Measurements from ENCODE around the gene IGSF22. TPM values are rescaled to one million over a fixed set of nuclear protein-coding genes. Genes with fewer than 3 reads are reported as not detected.
"Not testable (repeated sequence)": the region's sequence is repeated elsewhere in the genome, so short reads cannot be mapped to it uniquely, and the experiment has no call there.

The IGSF22 gene
- total RNA-seq, 1 experiment from 2014 or later: not detected

DNA sequence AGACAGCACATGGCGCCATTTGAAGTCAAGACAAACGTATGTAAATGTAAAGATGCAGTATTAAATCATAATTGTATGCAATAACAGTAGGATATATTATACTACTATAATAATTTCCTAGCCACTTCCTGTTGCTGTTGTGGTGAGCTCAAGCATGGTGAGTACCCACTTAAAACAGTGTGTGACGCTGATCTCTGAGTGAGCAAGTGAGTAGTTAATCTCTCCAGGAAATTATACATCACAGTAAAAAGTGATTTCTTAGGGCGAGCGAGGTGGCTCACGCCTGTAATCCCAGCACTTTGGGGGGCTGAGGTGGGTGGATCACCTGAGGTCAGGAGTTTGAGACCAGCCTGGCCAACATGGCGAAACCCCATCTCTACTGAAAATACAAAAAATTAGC, 53.8 kb downstream of the IGSF22 start:
- H3K9me2 ChIP-seq (ENCODE audit: insufficient read depth); H2AFZ ChIP-seq (ENCODE audit: low read depth, low read length, poor library complexity, severe bottlenecking); H3K4me3 ChIP-seq (replicated peaks in 1 of 2; ENCODE audit: low read depth in 1 of 2, low read length in 2 of 2); DNase-seq (ENCODE audit: low read depth, low spot score); H3K79me2 ChIP-seq (ENCODE audit: insufficient read depth, low read length); H3K27me3 ChIP-seq (ENCODE audit: insufficient read depth, low read length); H3K4me2 ChIP-seq (ENCODE audit: low read length); BruUV-seq (replicated peaks); intact Hi-C loops (cut with micrococcal nuclease); H3K27ac ChIP-seq (ENCODE audit: low read depth, low read length); POLR2A ChIA-PET; H3K36me3 ChIP-seq (ENCODE audit: control insufficient read depth in 1 of 2, insufficient read depth in 2 of 2, low read length in 2 of 2); H3K9ac ChIP-seq (ENCODE audit: low read length); ATAC-seq; RAD21 ChIA-PET (ENCODE audit: low non-redundant PET in 1 of 2, low total read pairs in 2 of 2, uncharacterized antibody in 2 of 2, unreplicated experiment in 2 of 2); CTCF ChIA-PET; H4K20me1 ChIP-seq (ENCODE audit: insufficient read depth); H3K9me3 ChIP-seq (ENCODE audit: control insufficient read depth in 1 of 2, insufficient read depth in 1 of 2, low read depth in 1 of 2, low read length in 2 of 2): not testable (repeated sequence)
- H3K4me1 ChIP-seq (ENCODE audit: control insufficient read depth in 1 of 2, insufficient read depth in 2 of 2, low read length in 2 of 2): peaks cover 14 to 31% of the 10 kb centered on the region in 2 experiments

GRCh38 chr11:18671246-18671645, 54.7 kb downstream of the IGSF22 start:
- no peak for ATAC-seq

More at GRCh38 chr11:18671246-18671645, 54.7 kb downstream of the IGSF22 start:
- no peak for TF ChIP-seq CBX3 (IDR thresholded peaks at IDR 0.05; ENCODE audit: low read depth)
- no peak for TF ChIP-seq EZH2phosphoT487 (IDR thresholded peaks at IDR 0.05; ENCODE audit: borderline replicate concordance)
- no peak for TF ChIP-seq EGR1 (IDR thresholded peaks at IDR 0.05; ENCODE audit: low read depth)
- TF ChIP-seq, protein P1, sequence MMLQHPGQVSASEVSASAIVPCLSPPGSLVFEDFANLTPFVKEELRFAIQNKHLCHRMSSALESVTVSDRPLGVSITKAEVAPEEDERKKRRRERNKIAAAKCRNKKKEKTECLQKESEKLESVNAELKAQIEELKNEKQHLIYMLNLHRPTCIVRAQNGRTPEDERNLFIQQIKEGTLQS (IDR thresholded peaks at IDR 0.05): no peak
- TF ChIP-seq RAD21 (IDR thresholded peaks at IDR 0.05; ENCODE audit: low read depth): no peak
- TF ChIP-seq JUND (IDR thresholded peaks at IDR 0.05): no peak
- TF ChIP-seq ZBTB33 (IDR thresholded peaks at IDR 0.05; ENCODE audit: extremely low read depth, insufficient replicate concordance, low read length): no peak
- TF ChIP-seq MAX (IDR thresholded peaks at IDR 0.05): no peak
- TF ChIP-seq YY1 (IDR thresholded peaks at IDR 0.05; ENCODE audit: extremely low read depth, insufficient replicate concordance, low read depth, low read length): no peak
- TF ChIP-seq CEBPB (IDR thresholded peaks at IDR 0.05; ENCODE audit: low read depth): no peak
- TF ChIP-seq SRF (IDR thresholded peaks at IDR 0.05; ENCODE audit: low read depth): no peak
- no peak for TF ChIP-seq POLR2AphosphoS5 (IDR thresholded peaks at IDR 0.05; ENCODE audit: low read depth, low read length)
- TF ChIP-seq ELF1 (IDR thresholded peaks at IDR 0.05; ENCODE audit: borderline replicate concordance, low read depth): no peak
- TF ChIP-seq REST (IDR thresholded peaks at IDR 0.05; ENCODE audit: low read depth): no peak
- TF ChIP-seq SIN3A (IDR thresholded peaks at IDR 0.05; ENCODE audit: low read depth): no peak
- TF ChIP-seq SP1 (IDR thresholded peaks at IDR 0.05; ENCODE audit: low read depth): no peak
- no peaks in the 10 kb centered on the region for H3K79me2 ChIP-seq (ENCODE audit: insufficient read depth, low read length)
- H3K9ac ChIP-seq (ENCODE audit: low read length): no peak overlapping the region
- RAD21 ChIA-PET (ENCODE audit: low non-redundant PET in 1 of 2, low total read pairs in 2 of 2, uncharacterized antibody in 2 of 2, unreplicated experiment in 2 of 2): no interaction called here
- no peaks in the 10 kb centered on the region for H3K9me3 ChIP-seq (ENCODE audit: control insufficient read depth in 1 of 2, insufficient read depth in 1 of 2, low read depth in 1 of 2, low read length in 2 of 2)
- intact Hi-C loops (cut with micrococcal nuclease): no loop called here
- CTCF ChIA-PET: no interaction called here
- BruUV-seq (replicated peaks): no TSS peak
- no peaks in the 10 kb centered on the region for H3K27me3 ChIP-seq (ENCODE audit: insufficient read depth, low read length)
- peaks cover 14 to 31% of the 10 kb centered on the region in 2 experiments for H3K4me1 ChIP-seq (ENCODE audit: control insufficient read depth in 1 of 2, insufficient read depth in 2 of 2, low read length in 2 of 2)
- DNase-seq (ENCODE audit: low read depth, low spot score): no peak
- H3K36me3 ChIP-seq (ENCODE audit: control insufficient read depth in 1 of 2, insufficient read depth in 2 of 2, low read length in 2 of 2): no peaks in the 10 kb centered on the region
- H2AFZ ChIP-seq (ENCODE audit: low read depth, low read length, poor library complexity, severe bottlenecking): peak overlapping the region; percentile 57
- no peaks in the 10 kb centered on the region for H3K9me2 ChIP-seq (ENCODE audit: insufficient read depth)
- no peaks in the 10 kb centered on the region for H4K20me1 ChIP-seq (ENCODE audit: insufficient read depth)
- no peak overlapping the region for H3K4me3 ChIP-seq (replicated peaks in 1 of 2; ENCODE audit: low read depth in 1 of 2, low read length in 2 of 2)
- POLR2A ChIA-PET: no interaction called here
- no peak overlapping the region for H3K27ac ChIP-seq (ENCODE audit: low read depth, low read length)
- no peak overlapping the region for H3K4me2 ChIP-seq (ENCODE audit: low read length)

Measured in HCT116 (cell line).